IMR-90 (cell line): ENCODE results near the gene ADM2. TPM values are rescaled to one million over a fixed set of nuclear protein-coding genes. Genes with fewer than 3 reads are reported as not detected.

Experiments
- ATAC-seq: fragments of 200-7000 bp; cut with Tn5 transposase; 2 replicates; pipeline ENCODE4 v1.9.1; 2020; ENCODE audit warnings: low read depth, mild to moderate bottlenecking, moderate library complexity
- BruUV-seq: library from RNA; stranded (reverse); fragments of 400-500 nt; replicated peaks from 2 replicates; lab custom pipeline; 2021; lab: Mats Ljungman, UMichigan
- CTCF ChIA-PET: fragments of 300-600 bp; formaldehyde crosslinking; extraction: SDS; loops from one replicate; lab custom pipeline; 2021; ENCODE audit warnings: antibody characterized with exemption; lab: Yijun Ruan, JAX
- POLR2A ChIA-PET: fragments of 300-600 bp; sonication (Branson Sonifier 250); formaldehyde crosslinking; loops from one replicate; lab custom pipeline; 2022; ENCODE audit warnings: antibody characterized with exemption; ENCODE audit not compliant: unreplicated experiment; lab: Charles Lee
- DNase-seq: peaks from one replicate; pipeline ENCODE4 v3.0.0; 2013
- H2AFZ ChIP-seq: replicated peaks from 2 replicates; pipeline ENCODE3; 2013; ENCODE audit warnings: low read length, mild to moderate bottlenecking; ENCODE audit not compliant: poor library complexity
- H2AK5ac ChIP-seq: 2 replicates; pipeline ENCODE4 v1.6.1; 2013; ENCODE audit warnings: low read depth, low read length, inconsistent platforms
- H2AK9ac ChIP-seq: replicated peaks from 2 replicates; pipeline ENCODE3; 2013; ENCODE audit warnings: mild to moderate bottlenecking, low read depth, low read length, moderate library complexity; ENCODE audit not compliant: poor library complexity
- H2BK120ac ChIP-seq: 2 replicates; pipeline ENCODE4 v1.6.1; 2013; ENCODE audit warnings: low read depth, low read length, inconsistent platforms
- H2BK15ac ChIP-seq: 3 replicates; pipeline ENCODE4 v1.6.1; 2013; ENCODE audit warnings: low read depth, low read length, inconsistent platforms
- H2BK20ac ChIP-seq: 2 replicates; pipeline ENCODE4 v1.6.1; 2013; ENCODE audit warnings: low read depth, mild to moderate bottlenecking, inconsistent platforms, low read length, moderate library complexity
- H2BK5ac ChIP-seq: 2 replicates; pipeline ENCODE4 v1.6.1; 2013; ENCODE audit warnings: mild to moderate bottlenecking, low read depth, low read length, inconsistent platforms; ENCODE audit not compliant: poor library complexity, severe bottlenecking
- H3K14ac ChIP-seq: replicated peaks from 2 replicates; pipeline ENCODE4 v1.6.1; 2013; ENCODE audit warnings: low read depth, low read length, inconsistent platforms
- H3K18ac ChIP-seq: 2 replicates; pipeline ENCODE4 v1.6.1; 2013; ENCODE audit warnings: low read depth, low read length, control low read depth
- H3K23ac ChIP-seq: 2 replicates; pipeline ENCODE4 v1.6.1; 2013; ENCODE audit warnings: low read depth, low read length, inconsistent platforms
- H3K27ac ChIP-seq: 2 replicates; pipeline ENCODE4 v1.5.1; 2013; ENCODE audit warnings: mild to moderate bottlenecking, control low read depth, low read length; ENCODE audit not compliant: insufficient read depth
- H3K27me3 ChIP-seq: 2 replicates; pipeline ENCODE4 v1.6.1; 2013; ENCODE audit warnings: low read length; ENCODE audit not compliant: control insufficient read depth, insufficient read depth
- H3K36me3 ChIP-seq: 2 replicates; pipeline ENCODE4 v1.6.1; 2013; ENCODE audit warnings: low read length, mixed read lengths; ENCODE audit not compliant: control insufficient read depth, insufficient read depth
- H3K4ac ChIP-seq: 2 replicates; pipeline ENCODE4 v1.6.1; 2013; ENCODE audit warnings: low read depth, low read length, inconsistent platforms
- H3K4me1 ChIP-seq: 2 replicates; pipeline ENCODE4 v1.6.1; 2013; ENCODE audit warnings: low read length, mixed read lengths; ENCODE audit not compliant: control insufficient read depth, insufficient read depth
- H3K4me2 ChIP-seq: 2 replicates; pipeline ENCODE4 v1.6.1; 2013; ENCODE audit warnings: low read depth, mild to moderate bottlenecking, control low read depth, low read length, moderate library complexity
- H3K4me3 ChIP-seq: 2 replicates; pipeline ENCODE4 v1.5.1; 2013; ENCODE audit warnings: low read depth, mild to moderate bottlenecking, control low read depth, low read length, moderate library complexity; ENCODE audit not compliant: insufficient read depth
- H3K56ac ChIP-seq: 2 replicates; pipeline ENCODE4 v1.6.1; 2013; ENCODE audit warnings: low read length, inconsistent platforms; ENCODE audit not compliant: insufficient read depth; ENCODE audit errors: extremely low read depth
- H3K79me1 ChIP-seq, 2 experiments: 2 replicates each; pipeline ENCODE4 v1.6.1; 2013; ENCODE audit warnings: low read length in 2 of 2, inconsistent platforms in 1 of 2, low read depth in 1 of 2
- H3K9ac ChIP-seq: 2 replicates; pipeline ENCODE4 v1.6.1; 2013; ENCODE audit warnings: low read depth, low read length, control low read depth
- H3K9me1 ChIP-seq: 2 replicates; pipeline ENCODE4 v1.6.1; 2013; ENCODE audit warnings: low read length, inconsistent platforms; ENCODE audit not compliant: insufficient read depth
- H3K9me3 ChIP-seq: 2 replicates; pipeline ENCODE4 v1.6.1; 2013; ENCODE audit warnings: low read length; ENCODE audit not compliant: control insufficient read depth, insufficient read depth
- H4K20me1 ChIP-seq: 2 replicates; pipeline ENCODE4 v1.6.1; 2013; ENCODE audit warnings: low read length, inconsistent platforms; ENCODE audit not compliant: insufficient read depth
- H4K5ac ChIP-seq: 2 replicates; pipeline ENCODE4 v1.6.1; 2013; ENCODE audit warnings: mild to moderate bottlenecking, low read depth, low read length, control low read depth
- H4K8ac ChIP-seq, 2 experiments: 2 replicates each; pipeline ENCODE4 v1.6.1; 2013; ENCODE audit warnings: low read depth in 2 of 2, low read length in 2 of 2, control low read depth in 1 of 2, inconsistent platforms in 1 of 2
- H4K91ac ChIP-seq: 2 replicates; pipeline ENCODE4 v1.6.1; 2013; ENCODE audit warnings: low read depth, low read length, inconsistent platforms; ENCODE audit not compliant: insufficient read depth
- CHD1 ChIP-seq: IDR thresholded peaks from 2 replicates; pipeline ENCODE4 v1.6.1; 2012; ENCODE audit warnings: low read depth, low read length, improper control_type of control experiment
- CTCF ChIP-seq: conservative IDR thresholded peaks from 2 replicates; pipeline ENCODE4 v1.5.1; 2012; ENCODE audit warnings: mild to moderate bottlenecking, low read depth, low read length, improper control_type of control experiment
- FOS ChIP-seq: fragments of 150-350 bp; IDR thresholded peaks from 2 replicates; pipeline ENCODE4 v1.6.1; 2016; ENCODE audit warnings: low read depth, low read length
- MAFK ChIP-seq: IDR thresholded peaks from 2 replicates; pipeline ENCODE4 v1.6.1; 2012; ENCODE audit warnings: low read depth, low read length, improper control_type of control experiment
- MAZ ChIP-seq: IDR thresholded peaks from 2 replicates; pipeline ENCODE4 v1.6.1; 2012; ENCODE audit warnings: low read depth, mild to moderate bottlenecking, low read length, improper control_type of control experiment, moderate library complexity, borderline replicate concordance
- MXI1 ChIP-seq: IDR thresholded peaks from 2 replicates; pipeline ENCODE4 v1.6.1; 2012; ENCODE audit warnings: low read depth, mild to moderate bottlenecking, low read length, moderate library complexity, borderline replicate concordance
- NFE2L2 ChIP-seq: fragments of 150-350 bp; IDR thresholded peaks from 2 replicates; pipeline ENCODE4 v1.6.1; 2016; ENCODE audit warnings: low read depth, mild to moderate bottlenecking, low read length
- RAD21 ChIP-seq: IDR thresholded peaks from 2 replicates; pipeline ENCODE4 v1.6.1; 2012; ENCODE audit warnings: low read length, improper control_type of control experiment
- RCOR1 ChIP-seq: IDR thresholded peaks from 2 replicates; pipeline ENCODE4 v1.6.1; 2012; ENCODE audit warnings: mild to moderate bottlenecking, low read length, improper control_type of control experiment; ENCODE audit not compliant: insufficient replicate concordance
- RFX5 ChIP-seq: IDR thresholded peaks from 2 replicates; pipeline ENCODE4 v1.8.0; 2012; ENCODE audit warnings: low read depth, mild to moderate bottlenecking, low read length, moderate library complexity
- SMC3 ChIP-seq: fragments of 150-350 bp; IDR thresholded peaks from 2 replicates; pipeline ENCODE4 v1.6.1; 2016; ENCODE audit warnings: low read depth, mild to moderate bottlenecking, antibody characterized with exemption, low read length, moderate library complexity
- USF2 ChIP-seq: fragments of 150-350 bp; IDR thresholded peaks from 2 replicates; pipeline ENCODE4 v1.6.1; 2017; ENCODE audit warnings: mild to moderate bottlenecking, antibody characterized with exemption, low read length, low read depth
- WGBS, 2 experiments: methylation state at CpG; one replicate each; pipeline versions ENCODE4 v1.1.5 to v1.1.7; 2013; ENCODE audit warnings: missing lambda C conversion rate in 2 of 2; ENCODE audit not compliant: insufficient read length in 1 of 2; ENCODE audit errors: extremely low coverage in 2 of 2; 5-methylcytosine and 5-hydroxymethylcytosine counted together
- dilution Hi-C: fragments of 300-500 bp; cut with HindIII; formaldehyde crosslinking; loops from one replicate; pipeline ENCODE4 v1.14.3; 2018; ENCODE audit warnings: low sequenced_read_pairs; ENCODE audit not compliant: unreplicated experiment
- in situ Hi-C: fragments of 300-500 bp; cut with MboI; formaldehyde crosslinking; loops from 3 replicates; pipeline ENCODE4 v1.14.3; 2019; ENCODE audit warnings: low sequenced_read_pairs, inconsistent platforms, mixed read lengths
- intact Hi-C: fragments of 100-400 bp; cut with micrococcal nuclease; formaldehyde crosslinking; loops from 2 replicates; pipeline ENCODE4 v1.10.0; 2022
- polyA plus RNA-seq, 3 experiments: library from polyadenylated mRNA; depleted of rRNA; stranded (reverse); fragments of >200 nt; gene quantifications; 2 replicates each; pipeline ENCODE4 v1.2.3, GENCODE V29; 2012; ENCODE audit warnings: low replicate concordance in 1 of 3
- total RNA-seq: library from RNA; depleted of rRNA; stranded (reverse); fragments of >200 nt; gene quantifications from 2 replicates; pipeline ENCODE4 v1.2.3, GENCODE V29; 2012

ADM2 gene
- total and polyA plus RNA-seq, 2 of the 4 experiments (the other 2 are of a cell fraction): 0.18 to 2.3 TPM

DNA sequence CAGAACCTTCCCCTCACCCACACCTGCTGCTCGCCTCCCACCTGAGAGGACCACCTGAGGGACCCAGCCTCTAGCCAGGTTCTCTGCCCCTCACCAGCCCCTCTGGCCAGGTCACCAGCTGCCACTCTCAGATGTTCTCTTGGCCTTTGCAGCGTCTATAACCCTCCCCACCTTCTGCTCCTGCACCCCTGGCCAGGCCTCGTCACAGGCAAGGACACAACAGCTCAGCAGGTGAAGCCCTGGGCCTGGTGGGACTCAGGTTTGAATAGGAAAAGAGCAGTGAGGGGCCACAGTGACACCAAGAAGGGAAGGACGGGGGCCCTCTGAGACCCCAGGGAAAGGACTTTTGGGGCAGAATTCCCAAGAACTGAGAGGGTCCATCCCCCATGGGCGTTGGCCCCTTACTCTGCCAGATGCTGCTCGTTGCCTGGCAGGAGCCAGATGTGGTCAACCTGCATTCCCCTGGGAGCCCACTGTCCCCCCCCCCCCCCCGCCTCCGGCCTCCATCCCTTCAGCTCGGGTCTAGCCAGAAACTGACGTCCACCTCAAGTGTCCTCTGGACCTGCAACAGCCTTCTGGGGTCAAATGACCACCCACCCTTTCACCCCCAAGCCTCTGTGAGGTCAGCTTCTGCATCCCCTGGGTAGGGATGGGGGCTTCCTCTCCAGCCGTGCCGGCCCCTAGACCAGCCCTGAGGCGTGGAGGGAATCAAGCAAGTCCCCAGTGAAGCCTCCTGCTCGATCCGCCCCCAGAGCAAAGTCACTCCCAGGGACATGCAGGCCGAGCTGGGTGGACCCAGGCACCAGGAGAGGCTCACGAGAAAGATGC is 35.2 kb upstream of the ADM2 start (continued):
- TF ChIP-seq RFX5: no peak

DNA sequence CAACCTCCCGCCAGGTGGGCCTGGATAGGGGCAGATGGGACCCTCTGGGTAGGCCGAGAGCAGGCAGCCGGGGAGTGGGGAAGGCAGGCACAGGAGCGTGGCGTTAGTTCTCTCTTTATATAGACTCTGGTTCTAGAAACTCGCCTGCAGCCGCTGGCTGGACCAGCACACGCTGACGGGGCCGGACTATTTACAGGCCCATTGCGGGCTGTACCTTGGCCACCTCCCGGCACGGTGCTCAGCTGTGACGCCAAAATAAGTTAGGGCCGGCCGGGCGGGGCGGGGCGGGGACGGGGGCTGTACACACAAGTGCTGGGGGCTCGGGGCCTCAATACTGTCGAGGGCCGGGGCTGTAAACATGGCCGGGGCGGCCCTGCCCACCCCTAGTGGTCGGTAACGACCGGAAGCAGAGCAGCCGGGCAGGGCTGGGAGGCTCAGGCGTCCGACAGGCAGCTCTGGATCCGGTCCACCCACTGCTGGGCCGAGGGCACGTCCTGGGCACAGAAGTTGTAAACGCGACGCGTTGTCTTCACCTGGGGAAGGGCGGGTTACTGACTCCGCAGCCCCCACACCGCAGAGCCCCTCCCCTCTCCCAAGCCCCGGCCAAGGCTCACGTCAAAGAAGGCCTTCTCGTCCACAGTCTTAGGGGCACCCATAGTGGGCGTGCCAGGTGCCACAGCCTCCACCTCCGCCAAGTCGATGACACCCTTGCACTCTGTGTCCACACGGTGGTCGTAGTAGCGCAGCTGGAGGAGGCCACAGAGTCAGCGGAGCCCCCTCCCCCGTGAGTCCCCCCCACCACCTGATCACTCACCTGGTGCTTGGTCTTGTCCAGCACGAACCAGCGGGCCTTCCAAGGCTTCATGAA is 34.4 kb upstream of the ADM2 start:
- Histone ChIP-seq H4K5ac (no peak overlapping the region), H3K4me2 (no peak overlapping the region), H3K36me3 (peaks cover 49% of the 10 kb centered on the region), H3K9me1 (no peaks in the 10 kb centered on the region), H3K4me1 (no peaks in the 10 kb centered on the region), H3K14ac (no peak overlapping the region), H3K4me3 (no peak overlapping the region), H4K8ac (no peak overlapping the region), H2AFZ (no peak overlapping the region), H4K20me1 (peaks cover 28% of the 10 kb centered on the region), H4K91ac (no peak overlapping the region), H3K9ac (no peak overlapping the region), H2BK5ac (no peak overlapping the region), H3K56ac (no peak overlapping the region), H2AK5ac (no peak overlapping the region), H3K27ac (no peak overlapping the region), H3K23ac (no peak overlapping the region), H3K9me3 (no peaks in the 10 kb centered on the region), H3K79me1 (peaks cover 3 to 16% of the 10 kb centered on the region in 2 experiments; a peak in 1 of 4 replicates), H2AK9ac (no peak overlapping the region), H2BK20ac (no peak overlapping the region), H2BK120ac (no peak overlapping the region), H3K27me3 (no peaks in the 10 kb centered on the region), H3K18ac (no peak overlapping the region), H3K4ac (no peak overlapping the region), H2BK15ac (no peak overlapping the region)
- BruUV-seq: no TSS peak
- ChIA-PET POLR2A (no interaction called here), CTCF (no interaction called here)
- ATAC-seq: no peak
- 90% methylated on average over 40 of the region's 54 CpGs; no CpG with 5 or more reads in 1 of the 2 experiments for WGBS, 2 experiments
- DNase-seq: no peak
- in situ Hi-C loops (no loop called here), intact Hi-C loops (no loop called here), dilution Hi-C loops (no loop called here)
- TF ChIP-seq RAD21 (no peak), NFE2L2 (no peak), MXI1 (no peak), USF2 (no peak), CTCF (no peak), SMC3 (no peak), MAFK (no peak), MAZ (no peak), RCOR1 (no peak), RFX5 (no peak), FOS (no peak), CHD1 (no peak)
